Activated CD4-positive, alpha-beta T cell treated with anti-CD3 and anti-CD28 coated beads for 4 hours (primary cell): ENCODE measurements around the gene KRTAP5-6.

Source experiments
- DNase-seq, 2 donors: peaks; one replicate each; pipeline ENCODE4 v3.0.0-alpha.2; 2020

The KRTAP5-6 gene

GRCh38 chr11:1734641-1735081 is 37.7 kb downstream of the KRTAP5-6 start:
- no peak for DNase-seq

- no peak for DNase-seq
Measured at GRCh38 chr11:1735271-1735670, 38.3 kb downstream of the KRTAP5-6 start.

GRCh38 chr11:1736447-1736992 is 39.5 kb downstream of the KRTAP5-6 start:
- DNase-seq, result no peak

- DNase-seq, result no peak
Measured at GRCh38 chr11:1737080-1737757, 40.2 kb downstream of the KRTAP5-6 start.

GRCh38 chr11:1738380-1738779 is 41.4 kb downstream of the KRTAP5-6 start:
- DNase-seq, result no peak

GRCh38 chr11:1739576-1739975 is 42.6 kb downstream of the KRTAP5-6 start:
- no peak for DNase-seq

- DNase-seq, result no peak
Measured at GRCh38 chr11:1740786-1741530, 44.0 kb downstream of the KRTAP5-6 start.

- DNase-seq, result no peak
Measured at GRCh38 chr11:1741741-1742140, 44.7 kb downstream of the KRTAP5-6 start.

- DNase-seq, result no peak
Measured at GRCh38 chr11:1742371-1742770, 45.4 kb downstream of the KRTAP5-6 start.

GRCh38 chr11:1742869-1743584 is 46.0 kb downstream of the KRTAP5-6 start:
- no peak for DNase-seq

GRCh38 chr11:1743585-1744136 is 46.7 kb downstream of the KRTAP5-6 start:
- DNase-seq, result no peak

GRCh38 chr11:1744137-1744886 is 47.3 kb downstream of the KRTAP5-6 start:
- no peak for DNase-seq

GRCh38 chr11:1744891-1745700 is 48.1 kb downstream of the KRTAP5-6 start:
- no peak for DNase-seq

- no peak for DNase-seq
Measured at GRCh38 chr11:1745701-1746320, 48.8 kb downstream of the KRTAP5-6 start.

- no peak for DNase-seq
Measured at GRCh38 chr11:1746511-1746931, 49.5 kb downstream of the KRTAP5-6 start.

GRCh38 chr11:1746956-1747752 is 50.2 kb downstream of the KRTAP5-6 start:
- no peak for DNase-seq
